ENCODE data around the gene PCSK4.

PCSK4 gene

DNA sequence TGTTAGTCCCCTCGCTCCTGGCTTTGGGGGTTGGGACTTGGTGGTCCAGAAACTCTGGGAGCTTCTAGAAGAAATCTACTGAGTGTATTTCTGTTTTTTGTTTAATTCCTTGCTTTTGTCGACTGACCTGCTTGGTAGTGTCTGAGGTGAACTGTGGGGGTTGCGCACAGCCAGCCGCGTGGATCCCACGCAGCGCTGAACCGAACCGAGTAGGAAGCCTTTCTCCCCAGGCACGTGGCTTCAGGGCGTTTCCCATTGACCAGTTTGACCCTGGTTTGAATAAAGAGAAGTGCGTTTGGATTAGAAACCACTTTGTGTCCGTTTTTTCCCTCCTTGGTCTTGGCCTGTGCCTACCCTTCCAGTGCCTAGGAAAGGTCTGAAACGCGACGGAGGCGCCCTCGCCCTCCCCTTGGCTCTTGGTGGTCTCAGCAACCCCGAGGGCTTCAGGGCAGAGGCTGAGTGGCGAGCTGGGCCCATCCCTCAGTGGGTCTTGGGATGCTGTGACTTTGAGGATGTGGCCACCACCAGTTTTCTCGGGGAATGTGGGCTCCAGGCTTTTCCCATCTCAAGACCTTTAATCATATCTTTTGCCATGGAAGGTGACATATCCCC lies 54.7 kb downstream of the PCSK4 start:
- no peak for TF ChIP-seq GATA1 (IDR thresholded peaks at IDR 0.05; ENCODE audit: low read depth, low read length)
- no peak for TF ChIP-seq POLR2A (IDR thresholded peaks at IDR 0.05; ENCODE audit: low read length)
- no peak for DNase-seq

DNA sequence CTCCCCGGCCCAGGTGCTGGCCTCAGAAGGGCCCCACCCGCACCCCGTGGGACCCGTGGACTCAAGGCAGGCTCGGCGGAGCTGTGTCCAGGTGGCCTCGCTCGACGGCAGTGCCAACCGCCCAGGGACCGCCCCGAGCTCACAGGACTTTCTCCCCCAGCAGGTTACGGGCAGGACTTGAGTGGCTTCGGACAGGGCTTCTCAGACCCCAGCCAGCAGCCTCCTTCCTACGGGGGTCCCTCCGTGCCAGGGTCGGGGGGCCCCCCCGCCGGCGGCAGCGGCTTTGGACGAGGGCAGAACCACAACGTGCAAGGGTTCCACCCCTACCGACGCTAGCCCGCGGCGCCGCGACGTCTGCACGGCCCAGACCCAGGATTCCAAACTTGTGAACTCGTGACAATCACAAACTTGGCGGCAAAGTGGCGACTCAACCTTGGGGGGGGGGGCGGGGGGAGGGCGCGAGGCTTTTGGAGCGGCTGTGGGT lies 55.5 kb downstream of the PCSK4 start:
- no peak for DNase-seq
- TF ChIP-seq POLR2A (IDR thresholded peaks at IDR 0.05; ENCODE audit: low read length) (no peak), GATA1 (IDR thresholded peaks at IDR 0.05; ENCODE audit: low read depth, low read length) (no peak)

DNA sequence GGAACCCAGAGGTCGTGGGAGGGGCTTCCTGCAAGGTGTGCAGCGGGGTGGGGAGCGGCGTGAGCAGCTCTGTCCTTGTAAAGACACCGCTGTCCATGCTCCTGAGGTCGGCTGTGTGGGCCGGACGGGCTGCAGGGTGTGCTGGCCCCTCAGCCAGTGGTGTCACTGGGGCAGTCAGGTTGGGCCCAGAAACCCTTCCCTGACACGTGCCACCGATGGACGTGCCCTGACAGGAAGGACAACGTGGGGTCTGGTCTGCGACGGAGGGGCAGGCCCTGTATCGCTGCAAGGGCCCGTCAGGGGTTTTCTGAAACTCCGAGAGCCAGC lies 56.1 kb downstream of the PCSK4 start:
- TF ChIP-seq GATA1 (IDR thresholded peaks at IDR 0.05; ENCODE audit: low read depth, low read length) (no peak), POLR2A (IDR thresholded peaks at IDR 0.05; ENCODE audit: low read length) (no peak)
- no peak for DNase-seq

DNA sequence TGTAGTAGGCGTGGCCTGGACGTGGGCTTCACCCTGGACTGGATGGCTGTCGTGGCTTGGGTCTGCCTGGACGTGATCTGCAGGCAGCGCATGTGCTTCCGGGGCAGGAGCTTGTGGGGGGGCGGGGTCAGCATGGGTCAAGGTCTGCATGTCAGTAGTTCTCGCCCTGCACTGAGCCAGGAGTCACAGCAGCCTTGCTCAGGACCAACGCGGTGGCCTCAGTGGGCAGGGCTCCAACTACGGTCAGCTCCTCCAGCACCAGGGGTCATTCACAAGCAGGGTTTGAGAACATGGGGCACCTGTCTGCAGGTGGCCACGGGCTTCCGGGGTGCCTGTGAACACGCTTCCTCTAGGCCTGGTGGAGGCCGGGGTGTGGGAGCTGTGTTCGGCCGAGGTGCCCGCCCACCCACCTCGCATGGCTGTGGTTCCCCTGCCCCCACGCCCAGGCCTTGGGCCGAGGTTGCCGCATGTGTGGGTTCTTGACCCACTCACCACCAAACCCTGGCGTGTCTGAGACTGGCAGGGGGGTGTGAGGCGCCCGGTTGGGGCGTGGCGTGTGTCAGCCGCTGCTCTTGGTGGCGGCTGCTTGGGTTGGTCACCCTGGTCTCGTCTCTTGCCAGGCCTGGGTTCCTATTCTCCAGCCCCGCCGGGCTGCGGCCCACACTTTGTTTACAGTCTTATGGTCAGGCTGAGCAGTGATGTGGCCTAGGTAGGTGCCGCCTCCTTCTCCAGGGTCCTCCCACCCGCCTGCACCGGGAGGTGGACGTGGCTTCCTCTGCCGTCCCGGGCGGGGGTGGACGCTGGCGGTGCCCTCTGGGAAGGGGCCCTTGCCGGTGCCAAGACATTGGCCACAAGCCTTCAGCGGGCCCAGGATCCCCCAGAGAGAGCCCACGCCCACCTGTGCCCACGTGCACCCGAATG lies 56.8 kb downstream of the PCSK4 start:
- DNase-seq = no peak
- TF ChIP-seq POLR2A (IDR thresholded peaks at IDR 0.05; ENCODE audit: low read length) = no peak
- no peak for TF ChIP-seq GATA1 (IDR thresholded peaks at IDR 0.05; ENCODE audit: low read depth, low read length)

DNA sequence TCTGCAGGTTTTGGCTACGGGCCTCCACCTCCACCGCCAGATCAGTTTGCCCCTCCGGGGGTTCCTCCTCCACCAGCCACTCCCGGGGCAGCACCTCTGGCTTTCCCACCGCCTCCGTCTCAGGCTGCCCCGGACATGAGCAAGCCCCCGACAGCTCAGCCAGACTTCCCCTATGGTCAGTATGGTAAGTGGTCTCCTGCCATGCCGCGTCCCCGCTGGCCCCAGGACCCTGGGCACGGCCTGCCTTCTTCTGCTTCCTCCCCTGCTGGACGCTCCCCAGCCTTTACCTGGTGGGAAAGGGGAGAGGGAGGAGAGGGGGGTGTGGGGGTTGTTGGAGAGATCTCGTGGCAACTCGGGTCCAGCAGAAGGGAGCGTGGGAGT lies 57.7 kb downstream of the PCSK4 start:
- no peak for DNase-seq
- TF ChIP-seq GATA1 (IDR thresholded peaks at IDR 0.05; ENCODE audit: low read depth, low read length) = no peak

DNA sequence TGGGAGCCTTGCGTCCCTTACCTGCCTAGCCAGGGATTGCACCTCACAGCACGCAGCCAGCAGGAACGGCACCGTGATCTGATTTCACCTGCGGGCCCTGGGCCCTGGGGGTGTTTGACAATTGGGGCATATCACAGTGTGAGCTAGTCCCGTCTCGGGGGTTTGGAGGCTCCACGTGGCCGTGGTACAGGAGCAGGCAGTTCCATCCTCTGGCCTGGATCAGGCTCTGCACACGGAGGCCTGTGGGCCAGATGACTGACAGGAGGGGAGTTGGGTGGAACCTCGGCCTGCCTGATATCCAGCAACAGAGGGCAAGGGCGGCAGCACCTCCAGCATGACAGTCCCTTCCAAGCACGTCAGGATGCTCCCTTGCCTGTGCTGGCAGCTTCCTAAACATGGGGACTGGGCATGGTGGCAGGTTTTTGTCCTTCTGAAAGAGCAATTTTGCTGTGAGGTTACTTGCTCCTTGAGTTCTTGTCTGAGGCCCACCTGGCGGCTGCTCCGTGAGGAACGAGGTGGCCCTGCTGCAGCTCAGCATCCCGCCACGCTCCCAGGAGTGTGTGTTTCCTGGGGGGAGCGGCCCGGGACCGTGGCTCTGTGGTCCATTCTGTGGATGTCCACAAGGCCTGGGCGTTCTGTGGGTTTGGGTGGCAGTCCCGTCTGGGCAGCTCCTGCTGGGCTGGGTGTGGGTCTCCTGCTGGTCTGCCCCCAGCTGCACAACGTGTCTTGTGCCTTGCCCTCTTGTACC lies 58.2 kb downstream of the PCSK4 start:
- TF ChIP-seq POLR2A (IDR thresholded peaks at IDR 0.05; ENCODE audit: low read length) (no peak), GATA1 (IDR thresholded peaks at IDR 0.05; ENCODE audit: low read depth, low read length) (no peak)
- DNase-seq = no peak

All from erythroblast (primary cell).